SU-DHL-6 (cell line): Measurements from ENCODE around the gene DPP6.

Source experiments
- H2AFZ ChIP-seq: fragments of 200-600 bp; sonication (generic); 2 replicates; pipeline ENCODE4 v1.6.1; 2014; ENCODE audit warnings: low read depth, mild to moderate bottlenecking, moderate library complexity, mixed read lengths, antibody characterized with exemption, low read length; ENCODE audit not compliant: severe bottlenecking
- H3F3A ChIP-seq: fragments of 200-600 bp; shearing (Covaris generic); 2 replicates; pipeline ENCODE4 v1.6.0; 2016; ENCODE audit warnings: antibody characterized with exemption, mild to moderate bottlenecking; ENCODE audit not compliant: insufficient read depth
- H3K27ac ChIP-seq: fragments of 200-600 bp; sonication (generic); 2 replicates; pipeline ENCODE4 v1.5.1; 2016; ENCODE audit warnings: low read depth, mild to moderate bottlenecking, low read length, moderate library complexity, mixed read lengths
- H3K27me3 ChIP-seq: fragments of 200-600 bp; sonication (generic), shearing (Covaris generic); 2 replicates; pipeline ENCODE4 v1.6.0; 2014; ENCODE audit warnings: mild to moderate bottlenecking, low read length
- H3K36me3 ChIP-seq: fragments of 200-600 bp; sonication (generic); 2 replicates; pipeline ENCODE4 v1.6.1; 2014; ENCODE audit warnings: mild to moderate bottlenecking, low read length, mixed read lengths
- H3K4me2 ChIP-seq: fragments of 300-600, 200-600 bp; shearing (Covaris generic), sonication (generic); 2 replicates; pipeline ENCODE4 v1.6.0; 2014; ENCODE audit warnings: low read length, low read depth, mild to moderate bottlenecking; ENCODE audit not compliant: poor library complexity, severe bottlenecking
- H3K4me3 ChIP-seq: fragments of 200-600 bp; sonication (generic); 2 replicates; pipeline ENCODE4 v1.5.1; 2014; ENCODE audit warnings: antibody characterized with exemption, low read length, mild to moderate bottlenecking, mixed read lengths; ENCODE audit not compliant: insufficient read depth, poor library complexity, severe bottlenecking
- H3K79me2 ChIP-seq: fragments of 200-600 bp; sonication (generic); 2 replicates; pipeline ENCODE4 v1.6.1; 2014; ENCODE audit warnings: mild to moderate bottlenecking, low read length, moderate library complexity; ENCODE audit not compliant: insufficient read depth
- H3K9ac ChIP-seq: fragments of 200-600 bp; sonication (generic); 2 replicates; pipeline ENCODE4 v1.7.0; 2014; ENCODE audit warnings: mild to moderate bottlenecking, low read length
- H3K9me2 ChIP-seq: fragments of 200-600 bp; sonication (generic); replicated peaks from 2 replicates; pipeline ENCODE4 v1.6.1; 2014; ENCODE audit warnings: low read length; ENCODE audit not compliant: insufficient read depth
- H3K9me3 ChIP-seq: fragments of 200-600 bp; sonication (generic); 2 replicates; pipeline ENCODE4 v1.6.1; 2014; ENCODE audit warnings: low read length, mixed read lengths; ENCODE audit not compliant: insufficient read depth
- H4K20me1 ChIP-seq: fragments of 200-600 bp; sonication (generic); 2 replicates; pipeline ENCODE4 v1.6.1; 2014; ENCODE audit warnings: low read depth, mild to moderate bottlenecking, antibody characterized with exemption, low read length, moderate library complexity, mixed read lengths
- EZH2phosphoT487 ChIP-seq: fragments of 200-600 bp; sonication (generic), shearing (Covaris generic); conservative IDR thresholded peaks from 2 replicates; pipeline ENCODE4 v1.6.1; 2018; ENCODE audit warnings: mild to moderate bottlenecking, antibody characterized with exemption, low read length, moderate library complexity, mixed read lengths
- TF ChIP-seq, protein P1 (sequence below): fragments of 200-600 bp; sonication (generic); IDR thresholded peaks from one replicate; pipeline ENCODE4 v1.5.1; 2017; ENCODE audit warnings: antibody characterized with exemption, mild to moderate bottlenecking, low read length, moderate library complexity; ENCODE audit not compliant: insufficient read depth, poor library complexity, severe bottlenecking

The DPP6 gene

DNA sequence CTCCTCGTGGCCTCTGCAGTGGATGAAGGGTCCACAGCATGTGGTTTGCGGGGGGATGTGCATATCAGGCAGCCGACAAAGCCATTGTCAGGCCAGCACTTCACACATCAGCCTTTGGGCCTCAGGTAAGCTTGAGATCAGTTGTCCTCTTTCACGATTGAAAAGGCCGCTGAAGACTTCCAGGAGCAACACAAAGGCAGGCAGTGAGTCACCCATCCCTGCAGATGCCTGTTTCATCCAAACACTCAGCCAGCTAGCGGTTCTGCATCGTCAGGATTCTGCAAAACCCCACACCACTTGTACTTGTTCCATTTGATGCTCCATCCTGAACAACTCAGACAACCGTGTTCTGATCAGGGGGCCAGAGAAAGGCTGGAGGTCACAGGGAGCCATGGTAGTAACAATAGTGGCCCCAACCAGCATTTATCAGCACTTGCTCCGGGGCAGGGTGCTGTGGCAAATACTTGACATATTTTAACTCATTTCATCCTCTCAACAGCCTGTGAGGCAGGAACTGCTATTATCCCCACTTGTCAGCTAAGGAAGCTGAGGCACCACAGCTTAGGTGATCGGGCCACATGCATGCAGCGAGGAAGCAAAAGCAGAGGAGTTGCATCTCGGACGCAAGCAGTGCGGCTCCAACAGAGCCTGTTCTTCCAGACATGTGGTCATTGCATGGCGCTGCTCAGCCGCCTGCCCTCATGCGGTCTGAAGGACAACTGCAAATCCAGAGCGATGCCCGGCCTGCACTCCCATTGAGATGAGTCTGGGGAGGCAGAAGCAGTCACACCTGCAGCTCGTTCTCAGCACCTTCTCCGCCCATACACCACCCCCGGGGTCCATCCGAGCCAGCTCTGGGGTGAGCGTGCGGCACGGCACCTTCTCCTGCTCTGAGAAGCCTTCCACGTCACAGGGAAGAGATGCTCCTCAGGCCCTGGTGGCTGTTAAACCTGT, 805.8 kb downstream of the DPP6 start:
- H3K9me2 ChIP-seq, result no peaks in the 10 kb centered on the region
- H3K27me3 ChIP-seq, result no peaks in the 10 kb centered on the region
- H3K27ac ChIP-seq, result no peak overlapping the region
- H3K79me2 ChIP-seq, result no peaks in the 10 kb centered on the region
- TF ChIP-seq EZH2phosphoT487, result no peak
- TF ChIP-seq, protein P1, sequence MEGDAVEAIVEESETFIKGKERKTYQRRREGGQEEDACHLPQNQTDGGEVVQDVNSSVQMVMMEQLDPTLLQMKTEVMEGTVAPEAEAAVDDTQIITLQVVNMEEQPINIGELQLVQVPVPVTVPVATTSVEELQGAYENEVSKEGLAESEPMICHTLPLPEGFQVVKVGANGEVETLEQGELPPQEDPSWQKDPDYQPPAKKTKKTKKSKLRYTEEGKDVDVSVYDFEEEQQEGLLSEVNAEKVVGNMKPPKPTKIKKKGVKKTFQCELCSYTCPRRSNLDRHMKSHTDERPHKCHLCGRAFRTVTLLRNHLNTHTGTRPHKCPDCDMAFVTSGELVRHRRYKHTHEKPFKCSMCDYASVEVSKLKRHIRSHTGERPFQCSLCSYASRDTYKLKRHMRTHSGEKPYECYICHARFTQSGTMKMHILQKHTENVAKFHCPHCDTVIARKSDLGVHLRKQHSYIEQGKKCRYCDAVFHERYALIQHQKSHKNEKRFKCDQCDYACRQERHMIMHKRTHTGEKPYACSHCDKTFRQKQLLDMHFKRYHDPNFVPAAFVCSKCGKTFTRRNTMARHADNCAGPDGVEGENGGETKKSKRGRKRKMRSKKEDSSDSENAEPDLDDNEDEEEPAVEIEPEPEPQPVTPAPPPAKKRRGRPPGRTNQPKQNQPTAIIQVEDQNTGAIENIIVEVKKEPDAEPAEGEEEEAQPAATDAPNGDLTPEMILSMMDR, result no peak
- H3K4me3 ChIP-seq, result no peak overlapping the region
- no peaks in the 10 kb centered on the region for H3F3A ChIP-seq
- no peak overlapping the region for H3K4me2 ChIP-seq
- no peaks in the 10 kb centered on the region for H3K9me3 ChIP-seq
- no peaks in the 10 kb centered on the region for H3K36me3 ChIP-seq
- no peak overlapping the region for H3K9ac ChIP-seq
- no peaks in the 10 kb centered on the region for H4K20me1 ChIP-seq
- no peak overlapping the region for H2AFZ ChIP-seq

DNA sequence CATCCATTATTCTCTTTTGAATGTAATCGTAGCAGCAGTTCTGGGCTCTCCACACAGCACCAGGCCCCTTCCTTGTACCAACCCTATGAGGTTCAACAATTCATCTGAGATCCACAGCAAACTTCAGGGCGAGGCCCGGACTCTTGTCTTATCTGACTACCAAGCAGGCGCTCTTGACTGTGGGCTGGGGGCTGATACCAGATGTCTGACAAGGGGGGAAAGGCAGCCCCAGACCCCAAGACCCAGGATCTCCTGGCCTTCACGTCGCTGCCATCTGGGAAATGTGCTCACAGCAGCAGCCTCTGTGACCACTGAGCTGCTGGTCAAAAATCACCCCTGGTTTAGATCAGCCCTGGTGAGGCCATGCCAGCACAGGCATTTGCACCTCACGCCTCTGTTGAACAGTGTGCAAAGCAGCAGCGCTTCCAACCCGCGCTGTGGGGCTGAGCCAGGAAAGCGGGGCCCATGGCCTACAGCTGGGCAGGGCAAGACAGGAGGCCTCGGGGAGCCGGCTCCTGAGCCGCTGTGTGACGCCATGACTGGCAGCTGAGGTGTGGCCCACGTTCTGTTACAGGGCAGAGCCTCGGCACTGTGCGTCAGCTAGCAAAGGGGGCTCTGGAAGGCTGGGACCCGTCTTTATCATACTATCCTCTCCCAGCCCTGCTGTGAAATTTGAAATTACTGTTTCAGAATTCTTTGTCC, 806.8 kb downstream of the DPP6 start:
- Histone ChIP-seq H3K36me3 (no peaks in the 10 kb centered on the region), H3K9me2 (no peaks in the 10 kb centered on the region), H3K4me2 (no peak overlapping the region), H2AFZ (no peak overlapping the region), H3K27ac (no peak overlapping the region), H3K9ac (no peak overlapping the region), H3K9me3 (no peaks in the 10 kb centered on the region), H4K20me1 (no peaks in the 10 kb centered on the region), H3K4me3 (no peak overlapping the region), H3K79me2 (no peaks in the 10 kb centered on the region), H3F3A (no peaks in the 10 kb centered on the region), H3K27me3 (no peaks in the 10 kb centered on the region)
- TF ChIP-seq, protein P1, result no peak
- no peak for TF ChIP-seq EZH2phosphoT487

- H3K9ac ChIP-seq, result no peak overlapping the region
- no peak overlapping the region for H2AFZ ChIP-seq
- no peaks in the 10 kb centered on the region for H3F3A ChIP-seq
- H3K4me3 ChIP-seq, result no peak overlapping the region
- H3K36me3 ChIP-seq, result no peaks in the 10 kb centered on the region
- H3K79me2 ChIP-seq, result no peaks in the 10 kb centered on the region
- no peak overlapping the region for H3K27ac ChIP-seq
- TF ChIP-seq EZH2phosphoT487, result no peak
- TF ChIP-seq, protein P1, result no peak
- no peak overlapping the region for H3K4me2 ChIP-seq
- H4K20me1 ChIP-seq, result no peaks in the 10 kb centered on the region
- H3K27me3 ChIP-seq, result no peaks in the 10 kb centered on the region
- no peaks in the 10 kb centered on the region for H3K9me2 ChIP-seq
- H3K9me3 ChIP-seq, result no peaks in the 10 kb centered on the region
Measured at GRCh38 chr7:154859747-154860620, 807.8 kb downstream of the DPP6 start.
